GM23338 (cell line): ENCODE results near the gene EVC. TPM values are rescaled to one million over a fixed set of nuclear protein-coding genes. Genes with fewer than 3 reads are reported as not detected.

Experiments
- ATAC-seq: fragments of 200-7000 bp; cut with Tn5 transposase; 3 replicates; pipeline ENCODE4 v1.9.1; 2020
- DNase-seq: peaks from one replicate; pipeline ENCODE4 v3.0.0-alpha.2; 2015; ENCODE audit warnings: low spot score
- H2AFZ ChIP-seq: fragments of 200-600 bp; sonication (generic); 2 replicates; pipeline ENCODE4 v1.8.0; 2016; ENCODE audit warnings: antibody characterized with exemption, mild to moderate bottlenecking, moderate library complexity
- H3F3A ChIP-seq: fragments of 200-600 bp; sonication (generic); replicated peaks from 2 replicates; pipeline ENCODE4 v1.8.0; 2017; ENCODE audit warnings: antibody characterized with exemption, mixed run types, low read depth
- H3K27ac ChIP-seq: fragments of 200-600 bp; sonication (generic); 2 replicates; pipeline ENCODE4 v1.6.1; 2016; ENCODE audit warnings: low read depth
- H3K27me3 ChIP-seq: fragments of 200-600 bp; sonication (generic); 2 replicates; pipeline ENCODE4 v1.8.0; 2016; ENCODE audit warnings: mild to moderate bottlenecking, mixed run types, moderate library complexity; ENCODE audit not compliant: insufficient read depth
- H3K36me3 ChIP-seq: fragments of 200-600 bp; sonication (generic); 2 replicates; pipeline ENCODE4 v1.8.0; 2016; ENCODE audit warnings: mild to moderate bottlenecking; ENCODE audit not compliant: insufficient read depth
- H3K4me1 ChIP-seq: fragments of 200-600 bp; sonication (generic); 2 replicates; pipeline ENCODE4 v1.8.0; 2016; ENCODE audit warnings: mild to moderate bottlenecking, moderate library complexity; ENCODE audit not compliant: insufficient read depth
- H3K4me2 ChIP-seq: fragments of 200-600 bp; sonication (generic); 2 replicates; pipeline ENCODE4 v1.7.1; 2017; ENCODE audit warnings: mixed run types
- H3K4me3 ChIP-seq: fragments of 200-600 bp; sonication (generic); 2 replicates; pipeline ENCODE4 v1.6.1; 2016; ENCODE audit warnings: mixed run types
- H3K79me2 ChIP-seq: fragments of 200-600 bp; sonication (generic); replicated peaks from 2 replicates; pipeline ENCODE4 v1.8.0; 2017; ENCODE audit warnings: mild to moderate bottlenecking; ENCODE audit not compliant: insufficient read depth
- H3K9me2 ChIP-seq: fragments of 200-600 bp; sonication (generic); 2 replicates; pipeline ENCODE4 v1.8.0; 2017; ENCODE audit not compliant: insufficient read depth
- H4K20me1 ChIP-seq: fragments of 200-600 bp; sonication (generic); replicated peaks from 2 replicates; pipeline ENCODE4 v1.8.0; 2017; ENCODE audit warnings: mild to moderate bottlenecking; ENCODE audit not compliant: insufficient read depth
- H3K27ac Mint-ChIP-seq: 2 replicates; pipeline ENCODE4 v1.8.0; 2020; ENCODE audit warnings: inconsistent platforms, mild to moderate bottlenecking, moderate library complexity, mixed read lengths
- H3K27me3 Mint-ChIP-seq: 3 replicates; pipeline ENCODE4 v1.8.0; 2022; ENCODE audit warnings: low read depth, mild to moderate bottlenecking, moderate library complexity, mixed read lengths, inconsistent platforms; ENCODE audit not compliant: insufficient read depth, poor library complexity
- H3K36me3 Mint-ChIP-seq: 3 replicates; pipeline ENCODE4 v1.8.0; 2021; ENCODE audit warnings: low read depth, mild to moderate bottlenecking, inconsistent platforms, moderate library complexity, mixed read lengths
- H3K4me1 Mint-ChIP-seq: 3 replicates; pipeline ENCODE4 v1.8.0; 2020; ENCODE audit warnings: mild to moderate bottlenecking, inconsistent platforms, mixed read lengths
- H3K4me3 Mint-ChIP-seq: 3 replicates; pipeline ENCODE4 v1.8.0; 2021; ENCODE audit warnings: moderate library complexity, mild to moderate bottlenecking, inconsistent platforms, mixed read lengths
- H3K9me3 Mint-ChIP-seq: 3 replicates; pipeline ENCODE4 v1.8.0; 2020; ENCODE audit warnings: moderate library complexity, mild to moderate bottlenecking, inconsistent platforms, mixed read lengths
- CREB1 ChIP-seq: fragments of 250-450 bp; sonication (Bioruptor Pico); IDR thresholded peaks from 2 replicates; pipeline ENCODE4 v1.5.0; 2020; ENCODE audit warnings: low read depth, mild to moderate bottlenecking, moderate library complexity
- EZH2 ChIP-seq: fragments of 200-600 bp; sonication (generic); IDR thresholded peaks from one replicate; pipeline ENCODE4 v1.8.0; 2017; ENCODE audit warnings: antibody characterized with exemption, mild to moderate bottlenecking, low read depth; ENCODE audit not compliant: unreplicated experiment
- POLR2AphosphoS5 ChIP-seq: IDR thresholded peaks from 2 replicates; pipeline ENCODE4 v1.6.1; 2016; ENCODE audit warnings: antibody characterized with exemption, low read depth
- STAT1 ChIP-seq: IDR thresholded peaks from one replicate; pipeline ENCODE4 v1.6.1; 2016; ENCODE audit warnings: antibody characterized with exemption; ENCODE audit not compliant: unreplicated experiment
- ZNF114 ChIP-seq: fragments of 250-450 bp; sonication (Bioruptor Pico); IDR thresholded peaks from 2 replicates; pipeline ENCODE4 v1.5.0; 2020; ENCODE audit warnings: mild to moderate bottlenecking, moderate library complexity
- ZNF331 ChIP-seq: fragments of 250-450 bp; sonication (Bioruptor Pico); IDR thresholded peaks from 2 replicates; pipeline ENCODE4 v1.5.0; 2020; ENCODE audit warnings: low read depth, mild to moderate bottlenecking, moderate library complexity
- ZNF462 ChIP-seq: fragments of 250-450 bp; sonication (Bioruptor Pico); IDR thresholded peaks from 2 replicates; pipeline ENCODE4 v1.5.0; 2020; ENCODE audit warnings: mild to moderate bottlenecking, moderate library complexity
- polyA plus RNA-seq: library from polyadenylated mRNA; unstranded; fragments of >200 nt; fragmentation: Nextera tagmentation; extraction: Ambion mirVana; gene quantifications from 2 replicates; pipeline ENCODE4 v1.2.1, GENCODE V29; 2016
- total RNA-seq: library from RNA; depleted of rRNA; stranded (reverse); fragments of >200 nt; shearing (Covaris generic); gene quantifications from 2 replicates; pipeline ENCODE4 v1.2.3, GENCODE V29; 2014
- TF ChIP-seq, protein P1 (sequence below): IDR thresholded peaks from 2 replicates; pipeline ENCODE4 v1.6.1; 2016; ENCODE audit warnings: antibody characterized with exemption

The EVC gene
- total and polyA plus RNA-seq, 2 experiments from 2014 or later: 1.7 to 12.8 TPM

DNA sequence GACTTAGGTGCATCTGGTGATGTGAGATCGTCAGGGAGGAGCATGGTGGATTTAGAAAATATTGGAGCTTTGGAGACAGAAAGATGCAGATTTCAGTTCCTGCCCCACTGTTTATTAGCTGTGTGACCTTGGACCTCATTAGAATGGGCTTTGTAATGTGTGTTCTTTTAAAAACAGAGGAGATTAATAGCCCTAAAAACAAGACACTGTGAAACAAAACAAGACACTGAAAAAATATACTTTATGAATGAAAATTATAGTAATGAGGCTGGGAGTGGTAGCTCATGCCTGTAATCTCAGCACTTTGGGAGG lies 79.5 kb downstream of the EVC start (continued):
- TF ChIP-seq ZNF462 (no peak), CREB1 (CRISPR knock-in tag) (no peak), EZH2 (no peak), ZNF331 (no peak), POLR2AphosphoS5 (no peak)
- TF ChIP-seq, protein P1, sequence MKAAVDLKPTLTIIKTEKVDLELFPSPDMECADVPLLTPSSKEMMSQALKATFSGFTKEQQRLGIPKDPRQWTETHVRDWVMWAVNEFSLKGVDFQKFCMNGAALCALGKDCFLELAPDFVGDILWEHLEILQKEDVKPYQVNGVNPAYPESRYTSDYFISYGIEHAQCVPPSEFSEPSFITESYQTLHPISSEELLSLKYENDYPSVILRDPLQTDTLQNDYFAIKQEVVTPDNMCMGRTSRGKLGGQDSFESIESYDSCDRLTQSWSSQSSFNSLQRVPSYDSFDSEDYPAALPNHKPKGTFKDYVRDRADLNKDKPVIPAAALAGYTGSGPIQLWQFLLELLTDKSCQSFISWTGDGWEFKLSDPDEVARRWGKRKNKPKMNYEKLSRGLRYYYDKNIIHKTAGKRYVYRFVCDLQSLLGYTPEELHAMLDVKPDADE: no peak

- DNase-seq: no peak
- Histone ChIP-seq H3K4me1 (no peaks in the 10 kb centered on the region), H3K27me3 (no peaks in the 10 kb centered on the region), H3F3A (no peaks in the 10 kb centered on the region), H3K36me3 (no peaks in the 10 kb centered on the region), H4K20me1 (no peaks in the 10 kb centered on the region; the same call in 1 of the 2 replicates), H2AFZ (no peak overlapping the region), H3K4me2 (no peak overlapping the region), H3K79me2 (no peaks in the 10 kb centered on the region), H3K9me2 (no peaks in the 10 kb centered on the region), H3K4me3 (no peak overlapping the region), H3K27ac (no peak overlapping the region)
- Mint-ChIP-seq H3K9me3 (no peaks in the 10 kb centered on the region), H3K27ac (no peak overlapping the region), H3K4me3 (no peak overlapping the region), H3K36me3 (peaks cover 36% of the 10 kb centered on the region), H3K4me1 (no peaks in the 10 kb centered on the region), H3K27me3 (no peaks in the 10 kb centered on the region)
- ATAC-seq: no peak
- TF ChIP-seq ZNF462 (no peak), STAT1 (no peak), ZNF114 (CRISPR knock-in tag) (no peak), EZH2 (no peak), ZNF331 (no peak)
These were observed 80.7 kb downstream of the EVC start for GRCh38 chr4:5791654-5792053.
